DOHH2 (cell line): ENCODE measurements around the gene ADIG.

ENCODE experiments used
- CTCF ChIP-seq: fragments of 200-600 bp; sonication (generic); IDR thresholded peaks from one replicate; pipeline ENCODE4 v1.5.1; 2014; ENCODE audit warnings: antibody characterized with exemption, mild to moderate bottlenecking, low read depth, low read length; ENCODE audit not compliant: poor library complexity, severe bottlenecking
- EZH2phosphoT487 ChIP-seq: fragments of 200-600 bp; sonication (generic); IDR thresholded peaks from 2 replicates; pipeline ENCODE4 v1.6.1; 2017; ENCODE audit warnings: borderline replicate concordance, mild to moderate bottlenecking, antibody characterized with exemption, low read length, moderate library complexity, mixed read lengths

DNA sequence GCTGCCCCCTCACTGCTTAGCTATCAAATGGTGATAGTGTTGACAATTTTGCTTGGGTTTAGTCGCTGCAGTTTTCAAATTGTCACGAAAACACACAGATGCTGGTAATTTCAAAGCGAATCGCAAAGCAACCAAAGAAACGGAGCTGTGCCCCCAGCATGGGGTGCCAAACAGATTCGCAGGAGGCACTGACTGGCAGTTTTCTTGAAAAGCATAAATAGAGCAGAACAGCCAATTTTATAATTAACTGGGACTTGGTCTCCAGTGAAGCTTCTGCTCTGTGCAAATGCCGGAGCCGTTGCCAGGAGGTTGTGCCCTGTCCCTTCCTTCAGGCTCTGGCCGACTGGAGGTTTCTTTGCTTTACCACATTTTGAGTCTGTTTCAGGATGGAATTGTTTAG is 39.4 kb downstream of the ADIG start:
- TF ChIP-seq CTCF (no peak), EZH2phosphoT487 (no peak)
